ENCODE results near the gene SGK1. TPM values are rescaled to one million over a fixed set of nuclear protein-coding genes. Genes with fewer than 3 reads are reported as not detected.
"Not testable (repeated sequence)": the region's sequence is repeated elsewhere in the genome, so short reads cannot be mapped to it uniquely, and the experiment has no call there.

The SGK1 gene
- polyA plus RNA-seq, 1 donor from 2014 or later = 10.3 TPM

DNA sequence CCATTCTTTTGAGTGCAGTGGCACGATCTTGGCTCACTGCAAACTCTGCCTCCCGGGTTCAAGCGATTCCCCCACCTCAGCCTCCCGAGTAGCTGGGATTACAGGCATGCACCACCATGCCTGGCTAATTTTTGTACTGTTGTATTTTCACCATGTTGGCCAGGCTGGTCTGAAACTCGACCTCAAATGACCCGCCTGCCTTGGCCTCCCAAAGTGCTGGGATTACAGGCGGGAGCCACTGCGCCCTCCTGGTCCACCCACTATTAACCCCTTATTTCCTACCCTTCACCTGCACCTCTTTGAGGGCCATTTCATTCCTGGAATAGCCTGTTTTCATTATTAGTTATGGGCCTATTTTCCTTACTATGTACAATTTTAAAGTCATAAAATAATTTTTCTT lies 125.3 kb downstream of the SGK1 start:
- H3K9ac ChIP-seq (ENCODE audit: low read length); H3K27ac ChIP-seq (ENCODE audit: low read length); H3F3A ChIP-seq (ENCODE audit: insufficient read depth, low read length, poor library complexity, severe bottlenecking); H3K79me2 ChIP-seq (replicated peaks; ENCODE audit: insufficient read depth, low read length); H2AFZ ChIP-seq (ENCODE audit: low read depth, low read length); H3K4me2 ChIP-seq (ENCODE audit: low read length); H4K20me1 ChIP-seq (ENCODE audit: insufficient read depth); H3K27me3 ChIP-seq (ENCODE audit: insufficient read depth, low read depth, low read length); H3K4me3 ChIP-seq (ENCODE audit: low read length); H3K9me2 ChIP-seq (ENCODE audit: insufficient read depth, low read length); H3K9me3 ChIP-seq (ENCODE audit: low read length); H3K36me3 ChIP-seq (ENCODE audit: insufficient read depth, low read length): not testable (repeated sequence)

DNA sequence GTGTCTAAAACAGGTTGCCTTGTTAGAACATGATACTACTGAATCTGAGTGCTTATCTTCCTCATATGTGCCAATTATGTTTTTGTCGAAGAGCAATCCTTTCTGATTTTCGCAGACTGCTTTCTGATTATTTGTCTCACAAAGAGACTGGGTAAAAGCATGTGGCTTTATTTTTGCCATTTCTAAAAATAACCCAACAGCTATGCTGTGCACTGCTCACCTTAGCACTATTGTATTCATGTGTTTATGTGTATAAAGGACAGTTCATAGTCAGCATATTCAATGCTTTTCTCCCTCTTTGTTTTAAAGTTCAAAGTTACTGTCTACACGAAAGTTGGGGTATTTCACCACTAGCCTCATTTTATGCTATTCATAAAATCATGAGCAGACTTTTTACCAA lies 127.0 kb downstream of the SGK1 start:
- Histone ChIP-seq H3K9me2 (ENCODE audit: insufficient read depth, low read length) (no peaks in the 10 kb centered on the region), H3K27ac (ENCODE audit: low read length) (no peak overlapping the region), H3K27me3 (ENCODE audit: insufficient read depth, low read depth, low read length) (no peaks in the 10 kb centered on the region), H3K79me2 (replicated peaks; ENCODE audit: insufficient read depth, low read length) (no peaks in the 10 kb centered on the region), H3K9ac (ENCODE audit: low read length) (no peak overlapping the region), H3K9me3 (ENCODE audit: low read length) (no peaks in the 10 kb centered on the region), H3F3A (ENCODE audit: insufficient read depth, low read length, poor library complexity, severe bottlenecking) (no peaks in the 10 kb centered on the region), H3K4me2 (ENCODE audit: low read length) (no peak overlapping the region), H3K36me3 (ENCODE audit: insufficient read depth, low read length) (no peaks in the 10 kb centered on the region), H4K20me1 (ENCODE audit: insufficient read depth) (no peaks in the 10 kb centered on the region), H2AFZ (ENCODE audit: low read depth, low read length) (no peak overlapping the region), H3K4me3 (ENCODE audit: low read length) (no peak overlapping the region)
- TF ChIP-seq SMC3 (conservative IDR thresholded peaks at IDR 0.05; ENCODE audit: poor library complexity) = no peak
- TF ChIP-seq EP300 (conservative IDR thresholded peaks at IDR 0.05; ENCODE audit: poor library complexity, severe bottlenecking) = no peak
- no peak for TF ChIP-seq POLR2AphosphoS5 (IDR thresholded peaks at IDR 0.05)
- no peak for TF ChIP-seq MXI1 (conservative IDR thresholded peaks at IDR 0.05; ENCODE audit: poor library complexity, severe bottlenecking)
- TF ChIP-seq, protein P1, sequence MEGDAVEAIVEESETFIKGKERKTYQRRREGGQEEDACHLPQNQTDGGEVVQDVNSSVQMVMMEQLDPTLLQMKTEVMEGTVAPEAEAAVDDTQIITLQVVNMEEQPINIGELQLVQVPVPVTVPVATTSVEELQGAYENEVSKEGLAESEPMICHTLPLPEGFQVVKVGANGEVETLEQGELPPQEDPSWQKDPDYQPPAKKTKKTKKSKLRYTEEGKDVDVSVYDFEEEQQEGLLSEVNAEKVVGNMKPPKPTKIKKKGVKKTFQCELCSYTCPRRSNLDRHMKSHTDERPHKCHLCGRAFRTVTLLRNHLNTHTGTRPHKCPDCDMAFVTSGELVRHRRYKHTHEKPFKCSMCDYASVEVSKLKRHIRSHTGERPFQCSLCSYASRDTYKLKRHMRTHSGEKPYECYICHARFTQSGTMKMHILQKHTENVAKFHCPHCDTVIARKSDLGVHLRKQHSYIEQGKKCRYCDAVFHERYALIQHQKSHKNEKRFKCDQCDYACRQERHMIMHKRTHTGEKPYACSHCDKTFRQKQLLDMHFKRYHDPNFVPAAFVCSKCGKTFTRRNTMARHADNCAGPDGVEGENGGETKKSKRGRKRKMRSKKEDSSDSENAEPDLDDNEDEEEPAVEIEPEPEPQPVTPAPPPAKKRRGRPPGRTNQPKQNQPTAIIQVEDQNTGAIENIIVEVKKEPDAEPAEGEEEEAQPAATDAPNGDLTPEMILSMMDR (IDR thresholded peaks at IDR 0.05; ENCODE audit: poor library complexity, severe bottlenecking) = no peak
- TF ChIP-seq REST (IDR thresholded peaks at IDR 0.05; ENCODE audit: borderline replicate concordance) = no peak
- TF ChIP-seq EZH2 (IDR thresholded peaks at IDR 0.05; ENCODE audit: borderline replicate concordance, insufficient read depth, low read length, poor library complexity, severe bottlenecking) = no peak

DNA sequence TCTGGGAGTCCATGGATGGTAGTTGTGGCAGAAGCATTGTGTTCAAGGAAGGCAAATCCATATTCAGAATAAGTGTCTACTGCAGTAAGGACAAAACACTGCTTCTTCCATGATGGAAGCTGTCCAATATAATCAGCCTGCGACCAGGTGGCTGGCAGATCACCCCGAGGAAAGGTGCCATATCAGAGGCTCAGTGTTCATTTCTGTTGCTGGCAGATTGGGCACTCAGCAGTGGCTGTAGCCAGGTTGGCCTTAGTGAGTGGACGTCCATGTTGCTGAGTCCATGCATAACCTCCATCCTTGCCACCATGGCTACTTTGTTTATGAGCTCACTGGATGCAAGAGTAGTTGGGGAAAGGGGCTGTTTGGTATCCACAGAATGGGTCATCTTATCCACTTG lies 130.2 kb downstream of the SGK1 start:
- no peaks in the 10 kb centered on the region for H3K36me3 ChIP-seq (ENCODE audit: insufficient read depth, low read length)
- H3K9me2 ChIP-seq (ENCODE audit: insufficient read depth, low read length) = no peaks in the 10 kb centered on the region
- H3K79me2 ChIP-seq (replicated peaks; ENCODE audit: insufficient read depth, low read length) = no peaks in the 10 kb centered on the region
- H3K9me3 ChIP-seq (ENCODE audit: low read length) = no peaks in the 10 kb centered on the region
- no peaks in the 10 kb centered on the region for H3K27me3 ChIP-seq (ENCODE audit: insufficient read depth, low read depth, low read length)
- H2AFZ ChIP-seq (ENCODE audit: low read depth, low read length) = no peak overlapping the region
- H3K4me2 ChIP-seq (ENCODE audit: low read length) = no peak overlapping the region
- H3F3A ChIP-seq (ENCODE audit: insufficient read depth, low read length, poor library complexity, severe bottlenecking) = no peaks in the 10 kb centered on the region
- no peak overlapping the region for H3K4me3 ChIP-seq (ENCODE audit: low read length)
- H3K27ac ChIP-seq (ENCODE audit: low read length) = no peak overlapping the region
- H3K9ac ChIP-seq (ENCODE audit: low read length) = no peak overlapping the region
- TF ChIP-seq REST (IDR thresholded peaks at IDR 0.05; ENCODE audit: borderline replicate concordance) (no peak), RAD21 (conservative IDR thresholded peaks at IDR 0.05) (no peak), MXI1 (conservative IDR thresholded peaks at IDR 0.05; ENCODE audit: poor library complexity, severe bottlenecking) (no peak), TAF1 (IDR thresholded peaks at IDR 0.05; ENCODE audit: low read depth) (no peak), EP300 (conservative IDR thresholded peaks at IDR 0.05; ENCODE audit: poor library complexity, severe bottlenecking) (no peak)
- TF ChIP-seq, protein P1 (IDR thresholded peaks at IDR 0.05; ENCODE audit: poor library complexity, severe bottlenecking) = no peak
- H4K20me1 ChIP-seq (ENCODE audit: insufficient read depth) = no peaks in the 10 kb centered on the region
